ENCODE data around the gene EPHA6. TPM values are rescaled to one million over a fixed set of nuclear protein-coding genes. Genes with fewer than 3 reads are reported as not detected.
A peak's percentile ranks its signal among the peaks of the same experiment; 100 is the strongest.

EPHA6 gene
- total and polyA plus RNA-seq, 10 of the 15 experiments (the other 5 are each of a cell fraction or from before 2014, with no cell fraction given): not detected

DNA sequence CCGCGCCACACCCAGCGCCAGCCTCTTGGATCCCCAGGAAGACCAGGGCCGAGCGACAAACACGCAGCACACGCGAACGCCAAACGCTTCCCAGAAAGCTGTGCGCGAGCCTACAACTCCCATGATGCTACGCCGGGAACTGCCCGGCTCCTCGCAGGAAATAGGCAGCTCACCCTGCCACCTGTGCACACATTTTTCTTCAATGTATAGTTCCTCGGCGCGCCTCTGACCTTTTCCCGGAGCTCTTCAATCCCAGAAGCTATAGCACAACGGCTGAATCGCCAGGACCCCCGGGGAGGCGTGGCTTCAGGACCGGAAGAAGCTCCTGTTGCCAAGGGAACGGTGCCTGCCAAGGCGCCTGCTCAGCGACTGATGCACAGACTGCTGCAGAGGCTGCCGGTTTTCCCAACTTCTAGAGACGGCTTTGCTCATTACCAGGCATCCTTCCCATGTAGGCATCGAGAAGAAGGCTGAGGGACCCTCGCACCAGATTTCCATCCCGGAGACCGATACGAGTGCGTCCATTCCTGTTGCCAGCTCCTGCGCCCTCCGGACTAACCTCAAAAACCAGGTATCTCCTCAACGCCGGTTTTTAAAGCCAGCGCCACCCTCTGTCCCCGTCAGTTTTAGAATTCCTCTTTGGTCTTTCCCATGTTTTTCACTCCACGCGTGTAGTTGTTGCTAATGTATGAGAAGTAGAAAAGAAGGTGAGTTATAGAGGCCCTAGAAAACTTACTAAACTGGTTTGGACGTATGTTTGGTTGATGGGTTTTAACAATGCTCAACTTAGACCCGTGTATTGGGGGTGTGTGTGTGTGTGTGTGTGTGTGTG lies 950.2 kb downstream of the EPHA6 start, which contains the start of gene ARL6 (continued):
- TF ChIP-seq MXI1 (IDR thresholded peaks at IDR 0.05; ENCODE audit: low read depth, low read length): peak; percentile 91
- no peak for TF ChIP-seq WRNIP1 (IDR thresholded peaks at IDR 0.05; ENCODE audit: borderline replicate concordance, low read depth, low read length)
- no peak for TF ChIP-seq CEBPB (IDR thresholded peaks at IDR 0.05; ENCODE audit: borderline replicate concordance in 1 of 2, low read depth in 2 of 2, low read length in 2 of 2)
- TF ChIP-seq, protein P1, sequence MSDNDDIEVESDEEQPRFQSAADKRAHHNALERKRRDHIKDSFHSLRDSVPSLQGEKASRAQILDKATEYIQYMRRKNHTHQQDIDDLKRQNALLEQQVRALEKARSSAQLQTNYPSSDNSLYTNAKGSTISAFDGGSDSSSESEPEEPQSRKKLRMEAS (IDR thresholded peaks at IDR 0.05; ENCODE audit: low read depth, low read length): no peak; the same call in 1 of the 2 replicates
- TF ChIP-seq IKZF1 (conservative IDR thresholded peaks at IDR 0.05): peak; percentile 88
- no peak for TF ChIP-seq ZBED1 (IDR thresholded peaks at IDR 0.05; ENCODE audit: borderline replicate concordance)
- TF ChIP-seq SUZ12 (IDR thresholded peaks at IDR 0.05; ENCODE audit: unreplicated experiment): no peak
- no peak for TF ChIP-seq FOS (IDR thresholded peaks at IDR 0.05; ENCODE audit: borderline replicate concordance, extremely low read depth, insufficient read length)
- TF ChIP-seq STAT3 (IDR thresholded peaks at IDR 0.05; ENCODE audit: low read depth, low read length): no peak
- TF ChIP-seq RCOR1 (conservative IDR thresholded peaks at IDR 0.05; ENCODE audit: low read depth, low read length): no peak
- TF ChIP-seq GABPA (IDR thresholded peaks at IDR 0.05; ENCODE audit: low read depth): peak; percentile 84
- no peak for TF ChIP-seq SP1 (IDR thresholded peaks at IDR 0.05; ENCODE audit: low read depth, low read length)
- TF ChIP-seq NBN (IDR thresholded peaks at IDR 0.05): no peak
- TF ChIP-seq, protein P2, sequence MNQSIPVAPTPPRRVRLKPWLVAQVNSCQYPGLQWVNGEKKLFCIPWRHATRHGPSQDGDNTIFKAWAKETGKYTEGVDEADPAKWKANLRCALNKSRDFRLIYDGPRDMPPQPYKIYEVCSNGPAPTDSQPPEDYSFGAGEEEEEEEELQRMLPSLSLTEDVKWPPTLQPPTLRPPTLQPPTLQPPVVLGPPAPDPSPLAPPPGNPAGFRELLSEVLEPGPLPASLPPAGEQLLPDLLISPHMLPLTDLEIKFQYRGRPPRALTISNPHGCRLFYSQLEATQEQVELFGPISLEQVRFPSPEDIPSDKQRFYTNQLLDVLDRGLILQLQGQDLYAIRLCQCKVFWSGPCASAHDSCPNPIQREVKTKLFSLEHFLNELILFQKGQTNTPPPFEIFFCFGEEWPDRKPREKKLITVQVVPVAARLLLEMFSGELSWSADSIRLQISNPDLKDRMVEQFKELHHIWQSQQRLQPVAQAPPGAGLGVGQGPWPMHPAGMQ (IDR thresholded peaks at IDR 0.05; ENCODE audit: borderline replicate concordance): no peak
- TF ChIP-seq SPI1 (IDR thresholded peaks at IDR 0.05; ENCODE audit: borderline replicate concordance, insufficient read depth, low read depth, low read length): no peak; the same call in 1 of the 2 replicates
- TF ChIP-seq, protein P3, sequence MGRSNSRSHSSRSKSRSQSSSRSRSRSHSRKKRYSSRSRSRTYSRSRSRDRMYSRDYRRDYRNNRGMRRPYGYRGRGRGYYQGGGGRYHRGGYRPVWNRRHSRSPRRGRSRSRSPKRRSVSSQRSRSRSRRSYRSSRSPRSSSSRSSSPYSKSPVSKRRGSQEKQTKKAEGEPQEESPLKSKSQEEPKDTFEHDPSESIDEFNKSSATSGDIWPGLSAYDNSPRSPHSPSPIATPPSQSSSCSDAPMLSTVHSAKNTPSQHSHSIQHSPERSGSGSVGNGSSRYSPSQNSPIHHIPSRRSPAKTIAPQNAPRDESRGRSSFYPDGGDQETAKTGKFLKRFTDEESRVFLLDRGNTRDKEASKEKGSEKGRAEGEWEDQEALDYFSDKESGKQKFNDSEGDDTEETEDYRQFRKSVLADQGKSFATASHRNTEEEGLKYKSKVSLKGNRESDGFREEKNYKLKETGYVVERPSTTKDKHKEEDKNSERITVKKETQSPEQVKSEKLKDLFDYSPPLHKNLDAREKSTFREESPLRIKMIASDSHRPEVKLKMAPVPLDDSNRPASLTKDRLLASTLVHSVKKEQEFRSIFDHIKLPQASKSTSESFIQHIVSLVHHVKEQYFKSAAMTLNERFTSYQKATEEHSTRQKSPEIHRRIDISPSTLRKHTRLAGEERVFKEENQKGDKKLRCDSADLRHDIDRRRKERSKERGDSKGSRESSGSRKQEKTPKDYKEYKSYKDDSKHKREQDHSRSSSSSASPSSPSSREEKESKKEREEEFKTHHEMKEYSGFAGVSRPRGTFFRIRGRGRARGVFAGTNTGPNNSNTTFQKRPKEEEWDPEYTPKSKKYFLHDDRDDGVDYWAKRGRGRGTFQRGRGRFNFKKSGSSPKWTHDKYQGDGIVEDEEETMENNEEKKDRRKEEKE (IDR thresholded peaks at IDR 0.05): no peak
- TF ChIP-seq PAX8 (IDR thresholded peaks at IDR 0.05): no peak
- TF ChIP-seq CREM (IDR thresholded peaks at IDR 0.05; ENCODE audit: low read depth): peak; percentile 73
- no peak for TF ChIP-seq SMC3 (IDR thresholded peaks at IDR 0.05; ENCODE audit: borderline replicate concordance, low read length)
- no peak for TF ChIP-seq TCF7 (IDR thresholded peaks at IDR 0.05; ENCODE audit: borderline replicate concordance)
- TF ChIP-seq ZNF207 (IDR thresholded peaks at IDR 0.05; ENCODE audit: borderline replicate concordance): no peak
- TF ChIP-seq HDAC6 (IDR thresholded peaks at IDR 0.05; ENCODE audit: unreplicated experiment): no peak
- TF ChIP-seq KLF5 (IDR thresholded peaks at IDR 0.05; ENCODE audit: partially characterized antibody): no peak
- TF ChIP-seq PML (IDR thresholded peaks at IDR 0.05; ENCODE audit: low read length): no peak
- no peak for TF ChIP-seq TCF12 (IDR thresholded peaks at IDR 0.05; ENCODE audit: low read depth, low read length)
- TF ChIP-seq HCFC1 (IDR thresholded peaks at IDR 0.05; ENCODE audit: low read length): peak; percentile 84
- TF ChIP-seq ETV6 (conservative IDR thresholded peaks at IDR 0.05 in 1 of 2, IDR thresholded peaks at IDR 0.05 in 1 of 2; ENCODE audit: borderline replicate concordance in 1 of 2, low read depth in 1 of 2): no peak

Data from GM12878 (cell line).